HepG2 (cell line): ENCODE measurements around the gene OR6S1. TPM values are rescaled to one million over a fixed set of nuclear protein-coding genes. Genes with fewer than 3 reads are reported as not detected.

Experiments
- ARHGAP35 ChIP-seq: sonication (generic); formaldehyde crosslinking; IDR thresholded peaks from 2 replicates; pipeline ENCODE4 v1.9.0; 2022; ENCODE audit warnings: mild to moderate bottlenecking, inconsistent platforms, moderate library complexity, missing genetic modification reagents, borderline replicate concordance
- ATF3 ChIP-seq: sonication (generic); formaldehyde crosslinking; IDR thresholded peaks from 2 replicates; pipeline ENCODE4 v1.4.0; 2020; ENCODE audit warnings: missing genetic modification reagents
- ATF6 ChIP-seq: sonication (generic); formaldehyde crosslinking; conservative IDR thresholded peaks from 2 replicates; pipeline ENCODE4 v1.4.0; 2020; ENCODE audit warnings: missing genetic modification reagents
- CCDC6 ChIP-seq: sonication (generic); formaldehyde crosslinking; IDR thresholded peaks from 2 replicates; pipeline ENCODE4 v1.8.1; 2022; ENCODE audit warnings: mild to moderate bottlenecking, missing genetic modification reagents, moderate library complexity
- CENPX ChIP-seq: sonication (generic); formaldehyde crosslinking; IDR thresholded peaks from 2 replicates; pipeline ENCODE4 v1.9.0; 2021; ENCODE audit warnings: mild to moderate bottlenecking, missing genetic modification reagents, moderate library complexity
- CREB3 ChIP-seq: sonication (generic); formaldehyde crosslinking; IDR thresholded peaks from 2 replicates; pipeline ENCODE4 v1.5.0; 2020; ENCODE audit warnings: missing genetic modification reagents
- DR1 ChIP-seq: sonication (generic); formaldehyde crosslinking; IDR thresholded peaks from 2 replicates; pipeline ENCODE4 v1.8.0; 2021; ENCODE audit warnings: mild to moderate bottlenecking, missing genetic modification reagents, inconsistent platforms
- ETV6 ChIP-seq: sonication (generic); formaldehyde crosslinking; conservative IDR thresholded peaks from 2 replicates; pipeline ENCODE4 v1.4.0; 2020; ENCODE audit warnings: missing genetic modification reagents
- GLI4 ChIP-seq: sonication (generic); formaldehyde crosslinking; IDR thresholded peaks from 2 replicates; pipeline ENCODE4 v1.5.1; 2020; ENCODE audit warnings: missing genetic modification reagents, mild to moderate bottlenecking, moderate library complexity, borderline replicate concordance
- HDAC6 ChIP-seq: fragments of 200-600 bp; sonication (generic); IDR thresholded peaks from 2 replicates; pipeline ENCODE4 v1.7.0; 2017; ENCODE audit warnings: mild to moderate bottlenecking, antibody characterized with exemption, low read length, low read depth
- HNF1B ChIP-seq: sonication (generic); formaldehyde crosslinking; IDR thresholded peaks from 2 replicates; pipeline ENCODE4 v1.5.1; 2020; ENCODE audit warnings: mild to moderate bottlenecking, moderate library complexity, missing genetic modification reagents
- IRX3 ChIP-seq: sonication (generic); formaldehyde crosslinking; IDR thresholded peaks from 2 replicates; pipeline ENCODE4 v1.8.1; 2023; ENCODE audit warnings: mild to moderate bottlenecking, low read depth, missing genetic modification reagents, borderline replicate concordance
- NBN ChIP-seq: fragments of 450-650 bp; conservative IDR thresholded peaks from 2 replicates; pipeline ENCODE4 v1.6.1; 2017
- PHF8 ChIP-seq: sonication (generic); formaldehyde crosslinking; IDR thresholded peaks from 2 replicates; pipeline ENCODE4 v1.5.0; 2020; ENCODE audit warnings: missing genetic modification reagents
- SALL2 ChIP-seq: sonication (generic); formaldehyde crosslinking; IDR thresholded peaks from 2 replicates; pipeline ENCODE4 v1.8.1; 2023; ENCODE audit warnings: mild to moderate bottlenecking, missing genetic modification reagents, inconsistent platforms
- SP4 ChIP-seq: sonication (generic); formaldehyde crosslinking; IDR thresholded peaks from 2 replicates; pipeline ENCODE4 v1.8.1; 2023; ENCODE audit warnings: mild to moderate bottlenecking, missing genetic modification reagents
- TAF15 ChIP-seq: fragments of 200-400 bp; formaldehyde crosslinking; IDR thresholded peaks from one replicate; pipeline ENCODE4 v1.6.1; 2018; ENCODE audit warnings: mild to moderate bottlenecking, low read depth, low read length; ENCODE audit not compliant: poor library complexity, severe bottlenecking
- UBTF ChIP-seq: sonication (generic); formaldehyde crosslinking; IDR thresholded peaks from 2 replicates; pipeline ENCODE4 v1.4.0; 2020; ENCODE audit warnings: mild to moderate bottlenecking, missing genetic modification reagents
- ZMAT5 ChIP-seq: sonication (generic); formaldehyde crosslinking; IDR thresholded peaks from 2 replicates; pipeline ENCODE4 v1.5.0; 2020; ENCODE audit warnings: mild to moderate bottlenecking, low read depth, missing genetic modification reagents, borderline replicate concordance
- ZNF350 ChIP-seq: sonication (generic); formaldehyde crosslinking; IDR thresholded peaks from 2 replicates; pipeline ENCODE4 v1.4.0; 2020; ENCODE audit warnings: mild to moderate bottlenecking, low read depth, missing genetic modification reagents, borderline replicate concordance
- ZNF709 ChIP-seq: sonication (generic); formaldehyde crosslinking; IDR thresholded peaks from 2 replicates; pipeline ENCODE4 v1.5.0; 2020; ENCODE audit warnings: mild to moderate bottlenecking, missing genetic modification reagents
- ZNF841 ChIP-seq: sonication (generic); formaldehyde crosslinking; IDR thresholded peaks from 2 replicates; pipeline ENCODE4 v1.8.1; 2023; ENCODE audit warnings: missing genetic modification reagents, borderline replicate concordance
- polyA plus RNA-seq, 8 experiments: library from polyadenylated mRNA; depleted of rRNA in 3 of 8; stranded (reverse) in 7 of 8; unstranded in 1 of 8; fragments of >200 nt; fragmentation: Illumina TruSeq in 4 of 8; extraction: Trizol in 4 of 8; gene quantifications; 2 replicates each; pipeline versions ENCODE4 v1.2.1 to v1.2.3, GENCODE V29; 2011 to 2016; ENCODE audit warnings: low read depth in 4 of 8, missing spikeins in 1 of 8, mixed read lengths in 1 of 8; ENCODE audit not compliant: insufficient read depth in 1 of 8
- total RNA-seq, 5 experiments: library from RNA; depleted of rRNA; stranded (reverse); fragments of >200 nt; fragmentation: Illumina TruSeq; extraction: Trizol; gene quantifications; 2 replicates each; pipeline ENCODE4 v1.2.3, GENCODE V29; 2016; ENCODE audit warnings: low read depth in 1 of 5

Gene OR6S1
- total and polyA plus RNA-seq, 2 of the 13 experiments (the other 11 are each of a cell fraction or from before 2014, with no cell fraction given), result 0.09 TPM; not detected in 1

GRCh38 chr14:20688167-20688839 is 46.8 kb upstream of the OR6S1 start, which contains the start of gene ANG (continued):
- TF ChIP-seq ARHGAP35 (CRISPR knock-in tag) (peak; percentile 79; the same call in 1 of the 2 replicates), ZNF709 (CRISPR knock-in tag) (no peak), HDAC6 (no peak), CCDC6 (CRISPR knock-in tag) (no peak), SP4 (no peak; the same call in 1 of the 2 replicates), UBTF (peak; percentile 32; the same call in 1 of the 2 replicates), CREB3 (no peak), SALL2 (no peak), PHF8 (no peak), TAF15 (no peak), HNF1B (CRISPR knock-in tag) (no peak), ETV6 (no peak), ATF6 (CRISPR knock-in tag) (peak; percentile 26; the same call in 1 of the 2 replicates), DR1 (CRISPR knock-in tag) (no peak), IRX3 (CRISPR knock-in tag) (no peak), ZMAT5 (CRISPR knock-in tag) (no peak), CENPX (CRISPR knock-in tag) (no peak), ZNF841 (CRISPR knock-in tag) (peak; percentile 73; the same call in 1 of the 2 replicates), GLI4 (CRISPR knock-in tag) (no peak), ATF3 (CRISPR knock-in tag) (no peak), ZNF350 (CRISPR knock-in tag) (no peak), NBN (no peak)
